Chondrocyte (in vitro differentiated cells): ENCODE measurements around the gene STON2. TPM values are rescaled to one million over a fixed set of nuclear protein-coding genes. Genes with fewer than 3 reads are reported as not detected.

Experiments
- DNase-seq: peaks from one replicate; pipeline ENCODE4 v3.0.0; 2021; ENCODE audit warnings: mixed read lengths, low spot score
- H3K27ac Mint-ChIP-seq: one replicate; pipeline ENCODE4 v1.8.0; 2021; ENCODE audit warnings: mild to moderate bottlenecking, moderate library complexity, mixed read lengths; ENCODE audit not compliant: unreplicated experiment
- H3K27me3 Mint-ChIP-seq: 2 replicates; pipeline ENCODE4 v1.8.0; 2021; ENCODE audit warnings: low read depth, mixed read lengths
- H3K36me3 Mint-ChIP-seq: 2 replicates; pipeline ENCODE4 v1.8.0; 2021; ENCODE audit warnings: low read depth, mixed read lengths
- H3K4me1 Mint-ChIP-seq: 2 replicates; pipeline ENCODE4 v1.8.0; 2021; ENCODE audit warnings: low read depth, mild to moderate bottlenecking, mixed read lengths
- H3K4me3 Mint-ChIP-seq: one replicate; pipeline ENCODE4 v1.8.0; 2021; ENCODE audit warnings: mild to moderate bottlenecking, moderate library complexity, mixed read lengths; ENCODE audit not compliant: unreplicated experiment
- H3K9me3 Mint-ChIP-seq: 2 replicates; pipeline ENCODE4 v1.8.0; 2021; ENCODE audit warnings: low read depth, mixed read lengths
- total RNA-seq: library from RNA; stranded (reverse); gene quantifications from 3 replicates; pipeline ENCODE4 v1.2.1, GENCODE V29; 2021
- TF ChIP-seq, protein P1 (sequence below): fragments of 200-600 bp; sonication (generic); IDR thresholded peaks from 2 replicates; pipeline ENCODE4 v1.5.0; 2021; ENCODE audit warnings: antibody characterized with exemption, mild to moderate bottlenecking, moderate library complexity

The STON2 gene
- total RNA-seq, 1 donor from 2014 or later: not detected

DNA sequence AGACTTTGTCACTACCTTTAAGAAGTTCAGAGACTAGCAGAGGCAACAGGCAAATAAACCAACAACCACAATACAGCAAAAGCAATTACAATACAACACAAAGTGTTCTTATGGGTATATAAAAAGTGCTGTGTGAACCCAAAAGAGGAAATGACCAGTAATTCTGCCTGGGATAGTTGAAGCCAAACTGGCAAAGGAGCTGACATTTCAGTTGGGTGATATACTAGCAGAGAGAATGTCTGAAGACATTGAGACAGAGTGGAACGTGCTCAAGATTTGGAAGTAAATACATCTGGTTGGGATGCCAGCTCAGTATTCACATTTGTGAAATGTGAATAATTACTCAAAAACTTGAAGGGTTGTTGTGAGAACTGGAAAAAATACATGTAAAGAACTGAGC is 98.8 kb downstream of the STON2 start:
- TF ChIP-seq, protein P1, sequence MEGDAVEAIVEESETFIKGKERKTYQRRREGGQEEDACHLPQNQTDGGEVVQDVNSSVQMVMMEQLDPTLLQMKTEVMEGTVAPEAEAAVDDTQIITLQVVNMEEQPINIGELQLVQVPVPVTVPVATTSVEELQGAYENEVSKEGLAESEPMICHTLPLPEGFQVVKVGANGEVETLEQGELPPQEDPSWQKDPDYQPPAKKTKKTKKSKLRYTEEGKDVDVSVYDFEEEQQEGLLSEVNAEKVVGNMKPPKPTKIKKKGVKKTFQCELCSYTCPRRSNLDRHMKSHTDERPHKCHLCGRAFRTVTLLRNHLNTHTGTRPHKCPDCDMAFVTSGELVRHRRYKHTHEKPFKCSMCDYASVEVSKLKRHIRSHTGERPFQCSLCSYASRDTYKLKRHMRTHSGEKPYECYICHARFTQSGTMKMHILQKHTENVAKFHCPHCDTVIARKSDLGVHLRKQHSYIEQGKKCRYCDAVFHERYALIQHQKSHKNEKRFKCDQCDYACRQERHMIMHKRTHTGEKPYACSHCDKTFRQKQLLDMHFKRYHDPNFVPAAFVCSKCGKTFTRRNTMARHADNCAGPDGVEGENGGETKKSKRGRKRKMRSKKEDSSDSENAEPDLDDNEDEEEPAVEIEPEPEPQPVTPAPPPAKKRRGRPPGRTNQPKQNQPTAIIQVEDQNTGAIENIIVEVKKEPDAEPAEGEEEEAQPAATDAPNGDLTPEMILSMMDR: no peak
- Mint-ChIP-seq H3K9me3 (no peaks in the 10 kb centered on the region), H3K27ac (no peak overlapping the region), H3K36me3 (no peaks in the 10 kb centered on the region), H3K4me3 (no peak overlapping the region), H3K27me3 (no peaks in the 10 kb centered on the region), H3K4me1 (no peaks in the 10 kb centered on the region)
- DNase-seq: no peak

GRCh38 chr14:81298911-81299310 is 101.2 kb downstream of the STON2 start:
- H3K9me3 Mint-ChIP-seq: no peaks in the 10 kb centered on the region
- H3K27me3 Mint-ChIP-seq: peaks cover 1% of the 10 kb centered on the region
- H3K36me3 Mint-ChIP-seq: no peaks in the 10 kb centered on the region
- H3K27ac Mint-ChIP-seq: no peak overlapping the region
- DNase-seq: no peak
- no peaks in the 10 kb centered on the region for H3K4me1 Mint-ChIP-seq
- TF ChIP-seq, protein P1: no peak
- H3K4me3 Mint-ChIP-seq: no peak overlapping the region

DNA sequence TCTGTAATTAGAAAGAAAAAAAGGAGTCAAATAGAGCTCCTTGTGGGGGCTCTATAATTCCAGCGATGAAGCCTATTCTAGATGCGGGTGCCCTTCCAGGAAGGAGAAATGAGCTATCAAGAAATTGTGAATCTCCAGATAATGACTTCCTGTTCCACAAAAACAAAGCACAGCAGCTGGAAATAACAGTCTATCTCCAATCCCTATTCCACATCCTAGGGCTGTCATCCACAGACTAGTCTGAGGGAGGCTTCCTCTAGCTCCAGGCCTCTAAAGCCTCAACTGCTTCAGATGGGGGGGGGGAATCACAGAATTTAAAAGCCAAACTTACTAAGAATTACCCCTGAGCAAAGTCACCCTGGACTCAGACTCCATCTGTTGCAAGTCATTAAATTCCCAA is 102.0 kb downstream of the STON2 start:
- no peak overlapping the region for H3K27ac Mint-ChIP-seq
- H3K4me3 Mint-ChIP-seq: no peak overlapping the region
- DNase-seq: no peak
- peaks cover 1% of the 10 kb centered on the region for H3K27me3 Mint-ChIP-seq
- no peaks in the 10 kb centered on the region for H3K9me3 Mint-ChIP-seq
- no peaks in the 10 kb centered on the region for H3K4me1 Mint-ChIP-seq
- no peaks in the 10 kb centered on the region for H3K36me3 Mint-ChIP-seq
- TF ChIP-seq, protein P1: no peak

DNA sequence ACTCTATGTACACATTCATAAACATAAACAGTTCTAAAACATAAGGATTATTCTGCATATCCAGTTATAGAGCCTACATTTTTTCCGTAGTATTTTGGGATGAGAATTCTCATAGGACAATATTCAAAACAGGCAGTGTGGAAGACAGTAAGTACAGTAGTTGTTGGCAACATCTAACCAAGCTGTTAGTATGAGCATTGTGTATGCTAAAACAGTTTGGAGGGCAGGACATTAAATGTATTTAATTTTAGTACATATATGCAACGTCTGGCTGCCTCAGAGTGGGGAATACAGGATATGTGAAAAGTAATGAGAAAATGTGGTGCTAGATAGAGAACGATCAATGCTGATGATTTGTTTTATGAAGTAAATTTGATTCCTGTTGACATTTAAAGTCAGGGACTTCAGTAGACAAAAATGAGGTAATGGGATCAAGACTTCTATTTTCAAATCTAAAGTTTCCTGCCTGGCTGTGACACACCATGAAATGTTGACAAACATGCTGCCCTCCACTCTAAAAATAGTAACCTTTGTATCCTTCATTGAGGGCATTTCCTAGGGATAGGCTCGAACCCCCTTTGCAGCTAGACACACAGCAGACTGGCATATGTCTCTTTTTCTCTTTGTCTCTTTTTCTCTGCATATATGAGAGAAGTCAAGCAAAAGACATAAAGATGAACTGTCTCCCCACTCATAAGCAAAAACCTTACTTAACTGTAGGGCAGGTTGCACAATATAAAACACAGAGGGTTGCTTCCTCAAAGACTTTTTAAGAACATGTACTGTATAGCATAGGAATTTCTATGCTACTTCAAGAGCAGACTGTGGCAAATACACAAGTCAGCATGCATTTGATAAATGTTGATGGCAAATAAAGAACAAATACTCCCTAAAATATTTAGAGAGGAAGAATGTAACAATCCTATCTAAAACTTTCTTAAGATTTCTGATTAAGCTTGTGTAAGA is 103.9 kb downstream of the STON2 start:
- no peaks in the 10 kb centered on the region for H3K36me3 Mint-ChIP-seq
- H3K4me1 Mint-ChIP-seq: no peaks in the 10 kb centered on the region
- peaks cover 1% of the 10 kb centered on the region for H3K27me3 Mint-ChIP-seq
- H3K27ac Mint-ChIP-seq: no peak overlapping the region
- no peak overlapping the region for H3K4me3 Mint-ChIP-seq
- H3K9me3 Mint-ChIP-seq: peaks cover 2% of the 10 kb centered on the region
- no peak for DNase-seq
- TF ChIP-seq, protein P1: no peak

- Mint-ChIP-seq H3K27me3 (no peaks in the 10 kb centered on the region), H3K4me3 (no peak overlapping the region), H3K36me3 (no peaks in the 10 kb centered on the region), H3K27ac (no peak overlapping the region), H3K9me3 (peaks cover 2% of the 10 kb centered on the region), H3K4me1 (no peaks in the 10 kb centered on the region)
- DNase-seq: no peak
- TF ChIP-seq, protein P1: no peak
Observed at GRCh38 chr14:81289516-81289915, 110.6 kb downstream of the STON2 start.
